Left cardiac atrium (tissue), 4 donors: ENCODE data around the gene KLHL42. TPM values are rescaled to one million over a fixed set of nuclear protein-coding genes. Genes with fewer than 3 reads are reported as not detected.

Source experiments
- ATAC-seq, 2 donors: fragments of 200-7000 bp; cut with Tn5 transposase; one replicate each; pipeline ENCODE4 v1.9.1; 2020; ENCODE audit warnings: mild to moderate bottlenecking in 2 of 2, moderate library complexity in 2 of 2
- DNase-seq: peaks from one replicate; pipeline ENCODE4 v3.0.0-alpha.2; 2020
- intact Hi-C, 2 donors: fragments of 100-400 bp; cut with DNase I; formaldehyde crosslinking; loops; one replicate each; pipeline versions ENCODE4 v1.14.1 to v1.15.1; 2022 to 2023
- total RNA-seq, 2 donors: library from RNA; stranded (reverse); fragmentation: NEBNext Ultra II Directional; extraction: Animal tissue kit (Norgen Biotek cat#: 25700); gene quantifications; one replicate each; pipeline ENCODE4 v1.2.1, GENCODE V29; 2021
- donor health status: DM: no; HTN: yes; CAD: no.
- donor health status: DM: no; HTN: yes; CAD: no; lungs with severe emphysema.
- donor health status: DM: yes; HTN: yes; CAD: no.
- donor health status: Dilated cardiomyopathy.

KLHL42 gene
- total RNA-seq, 2 donors from 2014 or later: 7.0 to 12.7 TPM

DNA sequence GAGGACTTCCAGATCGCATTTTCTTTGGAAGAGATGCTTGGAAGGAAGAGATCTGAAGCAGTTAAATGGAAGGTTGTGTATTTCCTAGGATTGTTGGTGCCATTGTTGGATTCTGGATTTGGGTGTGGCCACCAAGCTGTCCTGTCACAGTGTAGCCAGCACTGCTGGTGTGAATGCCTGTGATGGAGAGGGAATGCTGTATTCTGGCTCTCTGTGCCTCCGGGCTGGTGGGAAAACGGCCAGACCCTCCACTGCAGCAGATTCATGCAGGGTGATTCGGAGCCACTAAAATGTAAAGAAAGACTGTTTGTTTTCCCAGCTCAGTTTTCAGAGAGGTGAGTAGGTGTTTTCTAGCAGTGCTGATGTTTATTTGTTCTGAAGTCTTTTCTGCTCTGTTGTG, 30.7 kb downstream of the KLHL42 start:
- no peak for DNase-seq
- intact Hi-C loops: no loop called here
- no peak for ATAC-seq

DNA sequence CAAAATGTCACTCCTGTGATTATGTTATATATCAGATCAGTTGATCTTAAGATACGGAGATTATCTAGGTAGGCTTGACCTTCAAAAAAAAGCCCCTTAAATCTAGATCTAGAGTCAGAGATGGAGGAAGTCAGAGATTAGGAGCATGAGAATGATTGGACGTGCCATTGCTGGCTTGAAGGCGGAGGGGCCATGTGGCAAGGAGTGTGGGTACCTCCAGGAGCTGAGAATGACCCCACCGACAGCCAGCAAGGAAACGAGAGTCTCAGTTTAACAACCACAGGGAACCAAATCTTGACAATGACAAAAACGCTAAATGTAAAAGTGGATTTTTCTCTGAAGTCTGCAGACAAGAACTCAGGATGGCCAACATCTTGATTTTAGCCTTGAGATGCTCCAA, 32.5 kb downstream of the KLHL42 start:
- no peak for ATAC-seq
- intact Hi-C loops: no loop called here
- no peak for DNase-seq

DNA sequence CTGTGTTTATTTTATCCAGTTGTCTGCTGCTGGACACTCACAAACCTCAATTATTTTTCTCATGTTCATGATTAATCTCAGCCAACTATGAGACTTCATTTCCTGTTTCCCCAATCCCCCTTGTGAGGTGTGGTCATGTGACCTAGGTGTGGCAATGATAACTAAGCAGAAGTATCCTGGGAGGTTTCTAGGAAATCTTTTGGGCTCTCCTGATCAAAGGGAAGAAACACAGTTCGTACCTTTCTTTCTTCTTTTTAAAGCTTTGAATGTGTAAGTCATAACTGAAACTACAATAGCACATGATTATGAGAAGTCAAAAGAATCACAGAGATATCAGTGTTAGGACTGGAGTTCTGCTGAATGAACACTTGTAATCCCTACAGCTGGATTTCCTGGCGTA, 34.4 kb downstream of the KLHL42 start:
- no peak for ATAC-seq
- DNase-seq: no peak
- intact Hi-C loops: no loop called here

DNA sequence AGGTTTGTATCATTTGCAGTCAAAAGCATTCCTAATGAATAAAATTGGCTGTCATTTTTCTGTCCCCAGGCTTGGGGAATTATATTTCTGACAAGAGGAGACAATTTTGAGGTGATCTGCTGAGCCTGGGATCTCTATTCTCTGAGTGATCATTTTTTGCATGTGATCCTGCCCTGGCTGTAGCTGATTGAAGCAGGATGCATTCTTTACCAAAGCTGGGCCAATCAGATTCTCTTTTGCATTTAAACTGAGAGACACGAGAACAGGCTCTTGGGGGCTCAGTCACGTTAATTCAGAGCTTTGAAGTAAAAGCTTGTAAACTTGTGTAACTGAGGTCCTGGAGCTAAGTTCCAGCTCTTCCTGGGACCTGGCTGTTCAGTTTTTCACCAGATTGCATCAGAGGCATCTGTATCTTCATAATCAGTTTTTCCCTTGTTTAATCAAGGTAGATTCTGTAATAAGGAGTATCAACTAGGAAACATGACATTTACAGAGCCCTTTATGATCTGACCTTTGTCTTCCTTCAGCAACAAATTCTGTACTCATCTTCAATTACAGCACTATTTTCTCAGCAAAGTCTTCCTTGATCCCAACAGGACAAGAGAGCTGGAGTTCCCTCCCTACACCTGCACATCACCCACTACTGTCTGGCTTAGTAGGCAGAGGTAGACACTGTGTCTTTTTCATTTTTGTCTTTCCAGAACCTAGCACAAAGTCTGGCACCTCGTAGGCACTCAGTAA, 35.0 kb downstream of the KLHL42 start:
- no peak for DNase-seq
- intact Hi-C loops: no loop called here
- no peak for ATAC-seq

DNA sequence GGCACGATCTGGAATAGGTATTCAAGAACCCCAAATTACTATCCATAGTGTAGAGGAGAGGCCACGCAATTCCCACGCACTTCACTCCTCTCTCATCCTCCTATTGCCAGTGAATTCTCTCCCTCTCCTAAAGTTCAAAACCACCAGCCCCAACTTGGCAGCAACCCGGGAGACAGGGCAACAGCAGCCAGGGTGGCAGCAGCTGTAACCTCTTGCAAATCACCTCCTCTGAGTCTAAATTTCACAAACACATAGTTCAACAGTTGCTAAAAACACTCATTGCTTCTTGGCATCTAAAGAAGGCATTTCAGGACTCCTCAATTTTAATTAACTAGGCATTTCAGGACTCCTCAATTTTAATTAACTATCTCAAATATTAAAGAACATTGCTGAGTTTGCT, 37.7 kb downstream of the KLHL42 start:
- intact Hi-C loops: no loop called here
- no peak for DNase-seq
- no peak for ATAC-seq

DNA sequence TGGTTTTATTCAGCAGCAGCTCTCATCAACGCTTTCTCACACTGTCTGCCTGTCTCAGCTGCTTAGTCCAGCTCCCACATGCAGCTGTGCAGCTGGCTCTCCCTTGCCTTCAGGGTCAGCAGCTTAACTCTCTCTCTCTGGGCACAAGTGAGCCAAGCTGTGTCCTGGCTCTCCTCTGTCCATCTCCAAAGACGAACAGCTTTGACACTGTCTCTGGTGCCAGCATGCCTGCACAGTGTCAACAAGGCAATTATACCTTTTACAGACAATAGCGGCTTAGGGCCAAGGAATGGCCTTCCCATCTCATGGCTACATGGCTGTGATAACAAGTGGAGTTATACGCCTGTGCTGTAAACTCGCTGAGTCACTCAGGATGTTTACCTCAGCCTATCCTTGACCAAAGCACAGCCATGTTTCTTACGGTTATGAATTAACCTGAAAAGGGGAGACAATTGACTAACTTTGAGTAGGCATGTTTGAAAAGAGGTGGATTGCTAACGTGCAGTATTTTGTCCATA, 38.4 kb downstream of the KLHL42 start:
- intact Hi-C loops: no loop called here
- DNase-seq (no peak), ATAC-seq (peak in 1 of 2 donors; percentile 54)

DNA sequence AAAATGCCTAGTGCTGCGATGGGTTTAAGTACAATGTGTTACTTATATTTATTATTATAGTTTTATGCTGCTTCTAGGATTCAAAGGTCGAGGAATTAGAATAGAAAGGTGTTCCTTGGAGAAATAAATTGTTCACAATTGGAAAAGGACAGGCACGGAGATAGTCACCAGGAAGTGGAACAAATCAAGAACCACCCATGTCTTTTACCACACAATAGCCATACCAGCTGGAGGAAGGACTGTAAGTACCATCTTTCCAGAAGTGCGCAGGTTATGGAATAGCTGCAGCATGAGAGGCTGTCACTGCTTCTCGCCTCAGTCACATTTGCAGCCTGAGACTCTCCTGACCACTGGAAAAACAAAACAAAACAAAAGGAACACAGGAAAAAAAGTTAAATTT, 40.5 kb downstream of the KLHL42 start:
- intact Hi-C loops: loop anchor here in 1 of 2 donors (5.0 kb wide), 1 partner anchor 88 kb away; no protein-coding TSS in a partner anchor
- DNase-seq (no peak), ATAC-seq (no peak)

DNA sequence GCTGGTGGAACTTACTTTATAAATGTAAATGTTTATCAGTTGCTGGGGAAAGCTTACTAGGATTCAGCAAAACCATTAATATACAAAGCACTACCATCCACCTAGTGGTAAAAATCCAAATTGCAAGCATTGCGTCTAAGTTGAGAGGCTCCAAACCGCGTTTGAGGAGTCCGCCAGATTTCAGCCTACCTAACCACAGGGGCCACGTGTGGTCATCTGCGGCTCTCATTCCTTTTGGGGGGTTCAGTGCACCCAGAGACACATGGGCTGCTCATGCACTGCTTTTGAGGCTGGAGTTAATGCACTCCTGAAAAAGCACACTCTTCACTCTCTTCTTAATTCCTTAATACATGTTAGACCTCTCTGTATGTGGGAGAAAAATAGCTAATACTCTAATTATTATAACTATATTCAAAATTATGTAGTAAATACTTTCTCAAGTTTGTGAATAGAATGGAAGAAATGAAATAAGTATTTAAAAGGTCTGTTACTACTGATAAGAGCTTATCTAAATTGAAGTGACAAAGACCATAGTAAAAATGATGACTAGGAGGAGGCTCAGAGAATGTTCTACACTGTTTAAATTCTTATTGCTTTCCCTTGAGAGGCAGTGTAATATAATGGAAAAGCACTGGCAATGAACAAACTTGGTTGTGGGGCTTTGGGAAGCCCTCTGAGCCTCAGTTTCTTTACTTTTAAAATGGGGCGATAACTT, 41.4 kb downstream of the KLHL42 start:
- DNase-seq (no peak), ATAC-seq (peak; percentile 15 to 76)
- intact Hi-C loops: loop anchor here in 1 of 2 donors (5.0 kb wide), 1 partner anchor 89 kb away; no protein-coding TSS in a partner anchor

DNA sequence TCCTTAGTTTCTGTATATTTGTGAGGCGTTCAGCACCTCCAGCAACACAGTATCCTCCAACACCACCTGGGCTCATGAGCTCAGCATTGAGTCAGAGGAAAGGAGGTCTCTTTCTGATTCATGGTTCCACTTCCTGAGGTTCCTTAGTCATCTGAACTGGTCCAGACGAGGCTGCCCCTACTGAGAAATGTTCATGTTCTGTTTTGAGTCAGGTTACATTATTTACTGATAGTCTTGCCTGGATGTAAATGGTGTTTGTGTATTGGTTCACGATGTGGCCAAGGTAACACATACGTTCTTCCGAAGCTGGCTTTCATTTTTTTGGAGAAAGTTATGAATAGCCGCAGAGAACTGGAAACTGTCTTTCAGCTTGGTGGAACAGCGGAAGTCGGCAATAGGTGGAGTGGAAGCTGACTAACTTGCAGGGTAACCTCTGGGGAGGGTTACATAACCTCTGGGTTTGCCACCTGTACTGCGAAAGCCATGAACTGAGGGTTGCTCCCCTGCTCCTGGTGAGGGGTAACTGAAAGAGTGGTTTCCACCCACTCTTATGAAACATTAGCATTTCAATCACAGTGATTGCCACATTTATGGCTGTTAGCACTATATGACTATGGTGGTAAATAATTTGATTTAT, 42.2 kb downstream of the KLHL42 start:
- DNase-seq (no peak), ATAC-seq (peak in 1 of 2 donors; percentile 12)
- intact Hi-C loops: loop anchor here in 1 of 2 donors (5.0 kb wide), 1 partner anchor 90 kb away; no protein-coding TSS in a partner anchor

DNA sequence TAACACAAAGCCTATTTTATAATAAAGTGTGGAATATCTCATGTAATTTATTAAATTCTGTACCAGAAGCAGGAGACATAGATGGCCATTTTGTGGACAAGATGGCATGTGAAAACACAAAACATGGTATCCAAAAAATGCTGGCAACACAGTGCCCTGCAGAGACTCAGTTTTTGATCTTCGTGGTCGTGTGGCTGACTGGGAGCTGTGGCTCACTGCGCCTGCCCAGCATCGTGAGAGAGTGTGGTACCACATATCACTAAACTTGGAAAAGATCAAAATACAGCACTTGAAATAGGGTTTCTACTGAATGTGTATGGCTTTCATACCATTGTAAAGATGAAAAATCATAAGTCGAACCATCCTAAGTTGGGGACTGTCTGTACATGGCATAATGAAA, 43.0 kb downstream of the KLHL42 start:
- DNase-seq (no peak), ATAC-seq (no peak)
- intact Hi-C loops: loop anchor here in 1 of 2 donors (5.0 kb wide), 1 partner anchor 91 kb away; no protein-coding TSS in a partner anchor

DNA sequence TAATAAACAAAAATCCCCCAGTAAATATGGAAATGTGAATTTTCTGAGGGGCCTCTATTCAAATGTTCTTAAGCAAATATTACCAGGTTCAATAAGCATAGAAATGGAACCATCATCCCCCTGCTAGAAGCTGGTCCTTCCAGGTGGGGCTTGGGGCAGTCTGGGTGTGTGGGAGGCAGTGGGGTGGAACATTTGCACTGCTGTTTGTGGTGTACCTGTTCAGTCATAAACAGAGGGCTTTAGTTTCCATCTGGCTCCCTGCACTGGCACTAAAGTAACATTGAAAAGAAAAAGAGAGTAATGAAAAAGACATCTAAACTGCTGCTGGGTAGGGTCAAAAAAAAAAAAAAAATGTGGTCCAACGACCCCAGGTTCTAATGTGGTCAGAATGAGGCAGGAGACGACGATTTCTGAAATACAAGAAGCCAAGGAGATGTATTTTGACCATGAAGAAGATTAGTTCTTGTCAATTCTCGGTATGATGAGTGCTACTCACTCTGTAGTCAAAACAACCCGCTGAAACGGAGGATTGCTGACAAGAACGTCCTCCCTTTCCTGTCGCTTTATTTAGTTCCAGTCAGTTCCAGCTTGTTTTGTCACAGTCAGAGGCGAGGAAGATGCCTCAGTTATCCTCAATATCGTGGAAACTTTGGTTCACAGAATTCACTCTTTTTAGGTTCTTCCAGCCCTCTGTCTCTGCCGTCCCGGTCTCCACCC, 44.3 kb downstream of the KLHL42 start:
- no peak for DNase-seq
- ATAC-seq: no peak
- intact Hi-C loops: loop anchor here in 1 of 2 donors (5.0 kb wide), 1 partner anchor 92 kb away; no protein-coding TSS in a partner anchor

DNA sequence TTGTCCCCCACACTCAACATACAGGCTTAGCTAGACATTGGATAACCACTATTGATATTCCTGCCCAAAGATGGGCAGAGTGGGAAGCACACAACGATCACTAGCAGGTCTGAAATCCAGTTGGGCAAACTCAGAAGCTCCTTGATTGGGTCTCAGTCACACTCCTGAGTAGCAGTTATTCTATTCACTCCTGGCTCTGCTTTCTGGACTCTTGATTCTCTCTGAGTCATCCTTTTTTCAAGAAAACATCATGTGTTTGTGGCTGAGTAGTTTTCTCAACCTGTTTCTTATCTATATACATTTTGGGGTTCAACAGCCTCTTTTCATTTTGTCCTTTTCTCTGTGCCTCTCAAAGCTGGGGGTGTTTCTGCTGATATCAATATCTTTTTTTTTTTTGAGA, 46.0 kb downstream of the KLHL42 start:
- intact Hi-C loops: no loop called here
- DNase-seq: no peak
- ATAC-seq: no peak

DNA sequence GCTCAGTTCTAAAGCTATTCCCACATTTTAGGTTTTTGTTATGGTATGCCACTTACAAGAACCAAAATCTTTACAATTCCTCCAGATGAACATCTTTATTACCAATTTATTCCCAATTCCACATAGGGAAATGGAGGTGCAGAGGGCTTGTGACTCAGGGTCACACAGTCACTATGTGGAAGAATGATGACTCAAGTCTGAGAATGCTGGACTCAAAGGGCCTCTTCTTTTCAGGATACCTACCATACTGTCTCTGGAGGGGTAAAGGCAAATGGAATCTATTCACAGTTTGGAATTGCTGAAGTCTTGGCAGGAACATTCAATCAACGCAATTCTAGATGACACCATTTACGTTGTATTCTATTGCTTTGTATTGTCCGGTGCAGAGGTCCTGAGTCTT, 48.2 kb downstream of the KLHL42 start:
- intact Hi-C loops: no loop called here
- ATAC-seq (no peak), DNase-seq (no peak)

DNA sequence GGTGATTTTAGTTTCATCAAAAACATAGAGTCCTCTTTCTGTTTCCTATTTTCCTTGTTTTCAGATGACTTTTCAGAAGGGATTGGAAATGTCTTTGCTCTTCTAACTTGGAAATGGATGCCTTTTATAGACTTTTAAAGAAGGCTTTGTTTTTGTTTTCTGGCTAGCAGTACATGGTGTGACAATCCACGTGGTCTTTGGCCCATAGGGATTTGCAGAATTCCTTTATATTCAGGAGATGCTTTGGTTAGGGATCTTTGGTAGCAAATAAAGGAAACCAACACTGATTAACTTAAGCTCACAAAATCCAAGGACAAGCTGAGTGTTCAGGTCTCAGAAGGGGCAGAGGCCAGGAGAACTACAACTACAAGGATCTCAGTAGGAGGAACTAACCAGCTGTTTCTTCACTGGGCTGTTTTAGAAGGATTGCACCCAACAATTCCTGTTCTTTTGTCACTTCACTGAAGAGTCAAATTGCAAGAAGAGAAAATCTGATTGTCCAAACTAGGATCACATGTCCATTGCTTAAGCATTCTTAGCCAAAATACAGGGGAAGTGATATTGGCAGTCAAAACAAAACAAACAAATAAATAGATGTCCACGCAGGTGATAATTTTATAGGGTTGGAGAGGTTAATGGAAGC, 58.6 kb downstream of the KLHL42 start:
- ATAC-seq (no peak), DNase-seq (no peak)
- intact Hi-C loops: no loop called here

DNA sequence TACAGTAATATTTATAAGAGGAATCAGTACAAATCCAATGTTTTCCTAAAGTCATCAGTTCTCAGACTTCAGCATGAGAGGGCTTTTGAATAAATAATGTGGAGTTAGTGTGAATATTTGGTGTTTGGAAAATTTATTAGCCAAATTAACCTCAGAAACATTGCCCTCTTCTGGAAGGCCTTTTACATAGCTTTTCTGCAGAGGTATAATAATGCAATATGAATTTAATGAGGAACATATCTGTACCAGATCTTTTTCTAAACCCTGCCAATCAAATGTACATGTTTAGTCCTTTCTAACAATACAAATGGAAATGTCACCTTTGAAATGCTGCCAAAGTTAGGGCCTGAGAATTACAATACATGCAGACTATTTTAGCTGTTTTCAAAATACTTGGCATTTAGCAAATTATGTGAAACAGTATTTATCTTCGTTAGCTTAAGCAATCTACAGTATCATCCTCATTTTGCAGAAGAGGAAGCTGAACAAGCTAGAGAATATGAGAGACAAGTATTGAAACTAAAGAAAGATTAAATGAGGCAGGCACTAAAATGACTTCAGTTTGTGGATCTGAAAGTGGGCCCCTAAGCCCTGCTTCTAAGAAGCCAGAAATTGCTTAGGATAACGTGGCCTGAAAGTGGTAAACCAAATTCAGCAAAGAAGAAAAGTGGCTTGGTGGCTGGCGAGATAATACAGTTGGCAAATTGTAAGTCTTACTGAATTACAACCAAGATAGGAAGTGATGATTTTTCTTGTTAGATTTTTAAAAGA, 60.4 kb downstream of the KLHL42 start:
- intact Hi-C loops: no loop called here
- DNase-seq (no peak), ATAC-seq (no peak)

DNA sequence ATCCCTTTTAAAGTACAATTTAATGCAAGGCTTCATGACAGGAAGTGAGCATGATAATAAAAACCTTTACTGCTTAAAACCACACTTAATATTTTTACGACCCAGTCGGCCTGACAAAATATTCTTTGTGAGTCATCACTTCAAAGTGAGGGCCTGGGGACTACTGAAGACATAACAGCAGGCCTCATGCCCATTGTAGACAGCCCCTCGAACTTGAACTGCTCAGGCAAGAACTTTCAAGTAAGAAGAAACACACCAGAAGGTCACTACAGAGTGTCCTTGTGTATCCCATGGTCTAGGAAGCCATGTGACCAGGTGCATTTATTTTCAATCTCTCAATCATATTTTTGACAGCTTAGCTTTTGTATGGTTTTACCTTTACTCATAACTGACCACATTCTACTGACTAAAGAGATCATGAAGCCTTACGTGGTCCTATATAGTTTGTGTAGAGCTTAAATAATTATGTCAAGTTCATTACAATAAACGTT, 61.4 kb downstream of the KLHL42 start:
- ATAC-seq: no peak

DNA sequence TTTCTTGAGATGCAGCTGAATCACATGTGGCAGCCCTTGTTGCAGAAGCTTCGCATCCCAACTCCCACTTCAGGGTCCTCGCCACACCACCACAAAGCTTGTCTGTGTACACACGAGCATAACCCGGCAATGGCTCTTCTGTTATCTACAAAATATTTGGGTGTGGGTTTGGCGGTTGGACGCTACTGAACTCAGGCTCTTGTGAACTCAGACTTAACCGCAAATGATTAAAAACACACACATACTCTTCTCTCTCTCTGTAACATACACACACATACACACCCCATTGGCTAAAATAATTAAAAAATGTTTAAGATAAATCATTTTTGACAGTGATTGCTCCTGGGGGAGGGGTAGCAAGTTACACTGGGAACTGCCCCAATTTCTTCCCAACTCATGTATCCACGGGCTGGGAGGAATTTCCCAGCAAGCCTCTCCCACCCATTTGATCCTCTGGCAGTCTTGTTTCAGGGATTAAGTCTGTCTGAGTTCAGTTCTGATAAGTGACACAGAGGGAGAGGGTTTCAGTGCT, 63.7 kb downstream of the KLHL42 start:
- intact Hi-C loops: no loop called here
- peak in 1 of 2 donors; percentile 78 for ATAC-seq

More for the DNA sequence above, 61.4 kb downstream of the KLHL42 start:
- intact Hi-C loops: no loop called here
- DNase-seq: no peak

More for the DNA sequence above, 63.7 kb downstream of the KLHL42 start:
- peak; percentile 21 for DNase-seq
